ENCODE measurements around the gene BTG1.
"Not testable (repeated sequence)": the region's sequence is repeated elsewhere in the genome, so short reads cannot be mapped to it uniquely, and the experiment has no call there.

Gene BTG1

DNA sequence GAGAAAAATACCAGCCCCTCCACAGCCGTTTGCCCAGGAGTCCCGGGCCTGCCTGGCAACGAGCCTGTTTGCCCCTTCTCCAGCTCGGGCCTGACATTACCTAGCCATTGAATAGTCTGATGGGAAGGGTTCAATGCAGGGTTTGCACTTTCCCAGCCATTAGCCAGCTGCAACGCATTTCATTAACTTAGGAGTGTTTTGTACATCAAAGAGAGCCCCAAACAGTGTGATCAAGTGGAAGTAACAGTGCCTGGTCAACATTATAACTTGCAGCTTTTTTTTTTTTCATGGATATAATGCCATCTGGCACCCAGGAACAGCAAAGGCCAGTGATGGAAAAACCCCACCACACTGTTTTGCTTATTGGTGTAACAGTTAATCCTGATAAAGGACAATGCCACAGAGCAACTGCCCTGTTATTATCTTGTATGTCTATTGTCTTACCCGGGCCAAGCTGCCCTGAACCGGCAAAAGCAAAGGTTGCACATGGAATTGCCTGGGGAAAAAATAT, 38.0 kb downstream of the BTG1 start:
- no peak overlapping the region for H3K4me3 ChIP-seq (ENCODE audit: low read length in 2 of 2)
- H3K27me3 ChIP-seq (ENCODE audit: control insufficient read depth in 2 of 2, insufficient read depth in 2 of 2, low read length in 2 of 2), result no peaks in the 10 kb centered on the region
- H3K36me3 ChIP-seq (ENCODE audit: control insufficient read depth in 2 of 2, insufficient read depth in 2 of 2, low read length in 2 of 2), result no peaks in the 10 kb centered on the region
- no peak overlapping the region for H3K27ac ChIP-seq (ENCODE audit: low read depth in 2 of 2, low read length in 2 of 2)
- H3K4me1 ChIP-seq (ENCODE audit: control insufficient read depth in 2 of 2, insufficient read depth in 2 of 2, low read length in 2 of 2), result no peaks in the 10 kb centered on the region
- no peaks in the 10 kb centered on the region for H3K9me3 ChIP-seq (ENCODE audit: control insufficient read depth in 2 of 2, low read length in 2 of 2)
- H3K9ac ChIP-seq (ENCODE audit: low read depth in 1 of 2, low read length in 2 of 2), result no peak overlapping the region

DNA sequence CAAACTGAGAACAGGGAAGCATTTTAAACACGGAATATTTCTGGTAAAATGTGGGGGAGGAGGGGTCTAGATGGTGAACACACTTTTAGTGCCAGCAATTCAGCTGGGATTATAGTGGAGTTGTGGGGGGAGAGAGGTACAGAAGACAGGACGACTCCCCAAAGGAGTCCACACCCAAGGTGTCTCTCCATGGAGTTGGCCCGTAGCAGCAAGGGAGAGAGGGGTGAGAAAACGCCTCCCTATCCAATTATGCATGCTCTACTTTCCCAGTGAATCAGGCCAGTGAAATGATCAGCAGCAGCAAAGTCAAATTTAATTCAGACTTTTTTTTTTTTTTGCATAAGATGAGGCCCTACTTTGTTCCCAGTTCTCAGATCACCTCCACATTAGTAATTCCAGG, 38.6 kb downstream of the BTG1 start:
- H3K4me3 ChIP-seq (ENCODE audit: low read length in 2 of 2), result no peak overlapping the region
- no peak overlapping the region for H3K9ac ChIP-seq (ENCODE audit: low read depth in 1 of 2, low read length in 2 of 2)
- H3K36me3 ChIP-seq (ENCODE audit: control insufficient read depth in 2 of 2, insufficient read depth in 2 of 2, low read length in 2 of 2), result no peaks in the 10 kb centered on the region
- H3K27me3 ChIP-seq (ENCODE audit: control insufficient read depth in 2 of 2, insufficient read depth in 2 of 2, low read length in 2 of 2), result no peaks in the 10 kb centered on the region
- H3K27ac ChIP-seq (ENCODE audit: low read depth in 2 of 2, low read length in 2 of 2), result no peak overlapping the region
- H3K9me3 ChIP-seq (ENCODE audit: control insufficient read depth in 2 of 2, low read length in 2 of 2), result no peaks in the 10 kb centered on the region
- no peaks in the 10 kb centered on the region for H3K4me1 ChIP-seq (ENCODE audit: control insufficient read depth in 2 of 2, insufficient read depth in 2 of 2, low read length in 2 of 2)

DNA sequence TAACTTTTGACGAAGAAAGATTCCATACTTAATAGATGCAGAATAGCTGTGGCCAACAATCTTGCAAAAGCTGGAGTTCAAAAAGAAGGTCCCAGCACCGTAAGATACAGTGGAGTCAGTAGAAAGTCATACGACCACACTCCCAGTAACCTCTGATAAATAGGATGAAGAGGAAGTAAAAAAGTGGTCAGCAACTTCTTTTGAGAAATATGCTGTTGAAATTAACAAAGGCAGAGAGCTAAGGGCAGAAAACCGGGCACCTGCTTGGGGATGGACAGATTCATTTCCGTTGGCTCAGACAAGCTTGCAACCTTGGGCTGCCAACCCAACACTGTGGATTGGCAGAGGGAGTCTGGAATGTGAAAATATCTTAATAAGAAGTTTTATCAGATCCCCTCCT, 40.0 kb downstream of the BTG1 start:
- no peaks in the 10 kb centered on the region for H3K27me3 ChIP-seq (ENCODE audit: control insufficient read depth in 2 of 2, insufficient read depth in 2 of 2, low read length in 2 of 2)
- no peaks in the 10 kb centered on the region for H3K36me3 ChIP-seq (ENCODE audit: control insufficient read depth in 2 of 2, insufficient read depth in 2 of 2, low read length in 2 of 2)
- no peaks in the 10 kb centered on the region for H3K4me1 ChIP-seq (ENCODE audit: control insufficient read depth in 2 of 2, insufficient read depth in 2 of 2, low read length in 2 of 2)
- H3K27ac ChIP-seq (ENCODE audit: low read depth in 2 of 2, low read length in 2 of 2), result no peak overlapping the region
- no peak overlapping the region for H3K9ac ChIP-seq (ENCODE audit: low read depth in 1 of 2, low read length in 2 of 2)
- no peaks in the 10 kb centered on the region for H3K9me3 ChIP-seq (ENCODE audit: control insufficient read depth in 2 of 2, low read length in 2 of 2)
- no peak overlapping the region for H3K4me3 ChIP-seq (ENCODE audit: low read length in 2 of 2)

DNA sequence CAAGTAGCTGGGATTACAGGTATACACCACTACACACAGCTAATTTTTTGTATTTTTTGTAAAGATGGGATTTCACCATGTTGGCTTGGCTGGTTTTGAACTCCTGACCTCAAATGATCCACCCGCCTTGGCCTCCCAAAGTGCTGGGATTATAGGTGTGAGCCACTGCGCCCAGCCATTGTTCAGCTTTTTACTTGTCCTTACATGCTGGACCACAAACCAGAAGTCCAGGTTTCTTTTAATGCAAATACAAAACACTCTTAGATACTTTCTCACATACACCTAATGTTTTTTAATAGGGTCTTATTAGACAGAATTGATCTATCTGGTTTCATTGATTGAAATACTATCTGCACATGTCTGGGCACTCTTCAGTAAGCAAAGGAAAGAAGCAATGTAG, 40.5 kb downstream of the BTG1 start:
- Histone ChIP-seq H3K27me3 (ENCODE audit: control insufficient read depth in 2 of 2, insufficient read depth in 2 of 2, low read length in 2 of 2) (no peaks in the 10 kb centered on the region), H3K4me1 (ENCODE audit: control insufficient read depth in 2 of 2, insufficient read depth in 2 of 2, low read length in 2 of 2) (no peaks in the 10 kb centered on the region), H3K36me3 (ENCODE audit: control insufficient read depth in 2 of 2, insufficient read depth in 2 of 2, low read length in 2 of 2) (no peaks in the 10 kb centered on the region), H3K27ac (ENCODE audit: low read depth in 2 of 2, low read length in 2 of 2) (no peak overlapping the region), H3K9me3 (ENCODE audit: control insufficient read depth in 2 of 2, low read length in 2 of 2) (no peaks in the 10 kb centered on the region), H3K9ac (ENCODE audit: low read depth in 1 of 2, low read length in 2 of 2) (no peak overlapping the region), H3K4me3 (ENCODE audit: low read length in 2 of 2) (no peak overlapping the region)

DNA sequence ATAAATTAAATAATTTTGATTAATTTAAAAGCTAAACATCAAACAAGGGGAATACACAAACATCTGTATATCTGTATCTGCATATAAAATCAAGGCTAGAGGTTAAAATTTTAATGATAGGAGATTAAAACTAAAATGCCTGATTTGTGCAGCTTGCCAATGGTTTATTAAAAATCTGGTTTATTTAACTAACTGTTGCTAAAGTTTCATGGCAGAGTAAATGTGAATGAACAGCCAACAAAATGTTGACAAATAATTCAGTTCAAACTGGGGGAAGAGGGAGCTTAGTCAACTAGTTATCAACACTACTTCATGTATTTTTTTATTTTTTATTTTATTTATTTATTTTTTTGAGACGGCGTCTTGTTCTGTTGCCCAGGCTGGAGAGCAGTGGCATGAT, 43.0 kb downstream of the BTG1 start:
- H3K9me3 ChIP-seq (ENCODE audit: control insufficient read depth in 2 of 2, low read length in 2 of 2), result no peaks in the 10 kb centered on the region
- H3K27ac ChIP-seq (ENCODE audit: low read depth in 2 of 2, low read length in 2 of 2), result no peak overlapping the region
- no peaks in the 10 kb centered on the region for H3K4me1 ChIP-seq (ENCODE audit: control insufficient read depth in 2 of 2, insufficient read depth in 2 of 2, low read length in 2 of 2)
- no peaks in the 10 kb centered on the region for H3K27me3 ChIP-seq (ENCODE audit: control insufficient read depth in 2 of 2, insufficient read depth in 2 of 2, low read length in 2 of 2)
- no peak overlapping the region for H3K9ac ChIP-seq (ENCODE audit: low read depth in 1 of 2, low read length in 2 of 2)
- no peaks in the 10 kb centered on the region for H3K36me3 ChIP-seq (ENCODE audit: control insufficient read depth in 2 of 2, insufficient read depth in 2 of 2, low read length in 2 of 2)
- H3K4me3 ChIP-seq (ENCODE audit: low read length in 2 of 2), result no peak overlapping the region

DNA sequence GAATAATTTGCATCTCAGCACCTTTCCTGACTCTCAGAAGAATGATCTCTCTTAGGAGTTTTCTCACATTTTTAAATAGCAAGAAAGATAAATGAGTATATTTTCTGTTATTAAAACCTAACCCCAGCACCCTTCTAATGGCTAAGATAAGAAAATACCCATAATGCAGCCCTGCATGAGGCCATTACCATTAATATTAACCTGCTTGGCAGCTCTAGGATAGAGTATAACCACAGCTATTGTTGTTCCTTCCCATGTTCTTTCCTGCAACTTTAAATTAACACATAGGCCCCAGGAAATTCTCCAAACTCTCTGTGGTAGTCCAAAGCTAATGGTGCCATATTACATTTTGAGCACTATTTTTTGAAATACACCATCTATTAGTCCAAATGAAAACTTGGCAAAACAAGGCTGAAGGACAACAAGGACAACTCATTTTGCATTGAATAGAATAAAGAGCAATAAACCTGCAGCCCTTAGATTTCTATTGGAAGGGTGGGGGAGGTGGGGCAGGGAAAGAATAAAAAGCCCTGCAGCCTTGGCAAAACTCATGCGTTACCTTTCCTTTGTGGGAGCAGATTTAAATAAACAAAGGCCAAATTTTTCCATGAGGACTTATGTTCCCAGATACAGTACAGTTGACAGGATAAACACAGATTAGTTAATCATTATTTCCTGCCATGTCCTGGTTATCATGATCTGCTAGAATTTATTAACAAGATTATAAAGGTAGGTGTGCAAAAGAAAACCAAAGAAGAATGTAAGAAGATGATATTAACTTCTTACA, 46.9 kb downstream of the BTG1 start:
- Histone ChIP-seq H3K4me3 (ENCODE audit: low read length in 2 of 2) (no peak overlapping the region), H3K4me1 (ENCODE audit: control insufficient read depth in 2 of 2, insufficient read depth in 2 of 2, low read length in 2 of 2) (no peaks in the 10 kb centered on the region), H3K27me3 (ENCODE audit: control insufficient read depth in 2 of 2, insufficient read depth in 2 of 2, low read length in 2 of 2) (no peaks in the 10 kb centered on the region), H3K9ac (ENCODE audit: low read depth in 1 of 2, low read length in 2 of 2) (no peak overlapping the region), H3K27ac (ENCODE audit: low read depth in 2 of 2, low read length in 2 of 2) (no peak overlapping the region), H3K9me3 (ENCODE audit: control insufficient read depth in 2 of 2, low read length in 2 of 2) (no peaks in the 10 kb centered on the region), H3K36me3 (ENCODE audit: control insufficient read depth in 2 of 2, insufficient read depth in 2 of 2, low read length in 2 of 2) (no peaks in the 10 kb centered on the region)

DNA sequence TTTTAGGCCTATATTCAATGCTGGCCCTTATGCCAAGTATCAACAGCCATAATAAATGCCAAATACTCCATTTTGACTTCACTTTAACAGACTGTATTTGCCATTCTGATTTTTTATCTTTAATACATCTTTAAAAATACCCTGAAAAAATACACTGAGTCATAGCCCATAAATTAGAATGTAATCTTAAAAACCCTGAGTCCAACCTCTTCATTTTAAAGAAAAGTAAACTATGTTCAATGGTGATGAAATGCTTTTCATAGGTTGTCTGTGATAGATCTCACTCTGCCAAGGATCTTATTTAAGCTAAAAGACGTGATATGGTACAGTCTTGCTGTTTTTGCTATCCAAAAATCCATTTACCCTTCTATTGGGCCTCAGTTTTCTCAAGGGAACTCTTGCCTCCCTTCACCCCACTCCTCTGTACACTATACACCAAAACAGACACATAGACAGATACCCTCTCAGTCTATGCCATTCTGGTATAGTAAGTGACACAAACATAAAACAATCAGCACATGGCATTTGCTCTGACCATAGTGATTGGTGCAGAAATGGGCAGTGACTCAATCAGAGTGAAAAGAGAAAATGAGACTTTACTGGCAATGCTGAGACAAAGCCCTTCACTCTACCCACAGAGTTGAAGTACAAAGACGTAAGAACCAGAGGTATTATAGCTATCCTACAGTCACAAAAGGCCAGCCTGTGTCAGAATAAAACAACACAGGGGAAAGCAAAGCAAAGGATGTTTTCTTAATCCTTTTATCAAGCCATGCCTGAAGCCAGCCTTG, 49.1 kb downstream of the BTG1 start:
- Histone ChIP-seq H3K4me1 (ENCODE audit: control insufficient read depth in 2 of 2, insufficient read depth in 2 of 2, low read length in 2 of 2) (no peaks in the 10 kb centered on the region), H3K27ac (ENCODE audit: low read depth in 2 of 2, low read length in 2 of 2) (no peak overlapping the region), H3K9ac (ENCODE audit: low read depth in 1 of 2, low read length in 2 of 2) (no peak overlapping the region), H3K9me3 (ENCODE audit: control insufficient read depth in 2 of 2, low read length in 2 of 2) (no peaks in the 10 kb centered on the region), H3K36me3 (ENCODE audit: control insufficient read depth in 2 of 2, insufficient read depth in 2 of 2, low read length in 2 of 2) (no peaks in the 10 kb centered on the region), H3K27me3 (ENCODE audit: control insufficient read depth in 2 of 2, insufficient read depth in 2 of 2, low read length in 2 of 2) (no peaks in the 10 kb centered on the region), H3K4me3 (ENCODE audit: low read length in 2 of 2) (no peak overlapping the region)

DNA sequence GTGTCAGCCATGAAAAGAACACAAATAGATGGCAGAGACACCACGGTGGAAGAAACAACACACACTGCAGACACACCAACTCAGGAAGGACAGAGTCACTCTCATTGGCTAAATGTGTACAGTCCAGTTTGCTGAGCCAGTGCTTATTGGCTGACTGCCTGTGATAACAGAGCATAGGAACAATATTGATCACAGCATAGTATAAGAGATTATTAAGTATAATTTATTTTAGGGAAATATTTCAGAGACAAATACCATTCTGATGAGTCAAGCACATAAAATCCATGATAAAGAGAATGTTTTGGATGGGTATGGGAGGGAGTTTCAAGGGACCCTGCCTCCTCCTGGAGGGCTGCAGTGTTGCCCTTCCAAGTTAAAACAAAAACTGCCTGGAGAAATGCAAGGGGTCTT, 50.9 kb downstream of the BTG1 start:
- Histone ChIP-seq H3K27ac (ENCODE audit: low read depth in 2 of 2, low read length in 2 of 2) (no peak overlapping the region), H3K4me3 (ENCODE audit: low read length in 2 of 2) (no peak overlapping the region)

DNA sequence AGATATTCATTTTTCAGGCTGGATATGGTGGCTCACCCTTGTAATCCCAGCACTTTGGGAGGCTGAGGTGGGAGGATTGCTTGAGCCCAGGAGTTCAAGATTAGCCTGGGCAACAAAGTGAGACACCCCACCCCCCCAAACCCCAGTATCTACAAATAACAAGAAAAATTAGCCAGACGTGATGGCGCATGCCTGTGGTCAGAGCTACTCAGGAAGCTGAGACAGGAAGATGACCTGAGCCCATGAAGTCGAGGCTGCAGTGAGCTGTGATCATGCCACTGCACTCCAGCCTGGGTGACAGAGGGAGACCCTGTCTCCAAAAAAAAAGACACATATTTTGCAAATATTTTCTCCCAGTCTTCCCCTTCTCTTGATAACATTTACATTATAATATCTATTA, 51.3 kb downstream of the BTG1 start:
- not testable (repeated sequence) for H3K4me1 ChIP-seq (ENCODE audit: control insufficient read depth in 2 of 2, insufficient read depth in 2 of 2, low read length in 2 of 2); H3K4me3 ChIP-seq (ENCODE audit: low read length in 2 of 2); H3K9me3 ChIP-seq (ENCODE audit: control insufficient read depth in 2 of 2, low read length in 2 of 2); H3K9ac ChIP-seq (ENCODE audit: low read depth in 1 of 2, low read length in 2 of 2); H3K27ac ChIP-seq (ENCODE audit: low read depth in 2 of 2, low read length in 2 of 2); H3K27me3 ChIP-seq (ENCODE audit: control insufficient read depth in 2 of 2, insufficient read depth in 2 of 2, low read length in 2 of 2); H3K36me3 ChIP-seq (ENCODE audit: control insufficient read depth in 2 of 2, insufficient read depth in 2 of 2, low read length in 2 of 2)

More for the DNA sequence above, 50.9 kb downstream of the BTG1 start:
- H3K27me3 ChIP-seq (ENCODE audit: control insufficient read depth in 2 of 2, insufficient read depth in 2 of 2, low read length in 2 of 2), result no peaks in the 10 kb centered on the region
- H3K9ac ChIP-seq (ENCODE audit: low read depth in 1 of 2, low read length in 2 of 2), result no peak overlapping the region
- H3K9me3 ChIP-seq (ENCODE audit: control insufficient read depth in 2 of 2, low read length in 2 of 2), result no peaks in the 10 kb centered on the region
- no peaks in the 10 kb centered on the region for H3K4me1 ChIP-seq (ENCODE audit: control insufficient read depth in 2 of 2, insufficient read depth in 2 of 2, low read length in 2 of 2)
- no peaks in the 10 kb centered on the region for H3K36me3 ChIP-seq (ENCODE audit: control insufficient read depth in 2 of 2, insufficient read depth in 2 of 2, low read length in 2 of 2)

Data from mucosa of rectum (tissue), 2 donors.